KMS-11 (cell line): ENCODE data around the gene ADAM12.

Experiments
- H2AFZ ChIP-seq: fragments of 200-600 bp; sonication (generic); 2 replicates; pipeline ENCODE4 v1.6.1; 2016; ENCODE audit warnings: antibody characterized with exemption, mixed run types, low read depth
- H3K27ac ChIP-seq: fragments of 200-600 bp; sonication (generic); 2 replicates; pipeline ENCODE4 v1.6.1; 2016; ENCODE audit warnings: mild to moderate bottlenecking, mixed run types
- H3K27me3 ChIP-seq: fragments of 200-600 bp; sonication (generic); 2 replicates; pipeline ENCODE4 v1.6.1; 2017; ENCODE audit warnings: mild to moderate bottlenecking, low read depth, mixed run types, moderate library complexity; ENCODE audit not compliant: insufficient read depth
- H3K36me3 ChIP-seq: fragments of 200-600 bp; sonication (generic); 2 replicates; pipeline ENCODE4 v1.6.1; 2017; ENCODE audit warnings: mild to moderate bottlenecking, mixed run types; ENCODE audit not compliant: insufficient read depth
- H3K4me1 ChIP-seq: fragments of 200-600 bp; sonication (generic); 2 replicates; pipeline ENCODE4 v1.6.1; 2016; ENCODE audit warnings: mild to moderate bottlenecking, low read depth, mixed run types; ENCODE audit not compliant: poor library complexity, severe bottlenecking
- H3K4me2 ChIP-seq: fragments of 200-600 bp; sonication (generic); 2 replicates; pipeline ENCODE4 v1.7.0; 2016; ENCODE audit warnings: mild to moderate bottlenecking, mixed run types
- H3K4me3 ChIP-seq: fragments of 200-600 bp; sonication (generic); IDR thresholded peaks from 2 replicates; pipeline ENCODE4 v1.6.1; 2017; ENCODE audit warnings: low read depth, low read length, mixed read lengths; ENCODE audit not compliant: insufficient read depth
- H3K79me2 ChIP-seq: fragments of 200-600 bp; sonication (generic); 2 replicates; pipeline ENCODE4 v1.6.1; 2016; ENCODE audit warnings: low read depth, mixed run types; ENCODE audit not compliant: insufficient read depth
- H3K9ac ChIP-seq: fragments of 200-600 bp; sonication (generic); 2 replicates; pipeline ENCODE4 v1.6.1; 2016; ENCODE audit warnings: mild to moderate bottlenecking, mixed run types
- H4K20me1 ChIP-seq: fragments of 200-600 bp; sonication (generic); 2 replicates; pipeline ENCODE4 v1.6.1; 2016; ENCODE audit warnings: mild to moderate bottlenecking, mixed run types; ENCODE audit not compliant: insufficient read depth
- CTCF ChIP-seq: fragments of 200-600 bp; sonication (generic); conservative IDR thresholded peaks from 2 replicates; pipeline ENCODE4 v1.6.1; 2017; ENCODE audit warnings: low read depth, mild to moderate bottlenecking, antibody characterized with exemption, low read length, moderate library complexity, mixed read lengths

The ADAM12 gene

GRCh38 chr10:126336801-126337200 lies 51.5 kb downstream of the ADAM12 start:
- Histone ChIP-seq H3K9ac (no peak overlapping the region), H3K4me2 (no peak overlapping the region), H3K4me3 (no peak overlapping the region), H3K36me3 (no peaks in the 10 kb centered on the region), H3K27me3 (no peaks in the 10 kb centered on the region), H3K4me1 (no peaks in the 10 kb centered on the region), H3K27ac (no peak overlapping the region), H3K79me2 (no peaks in the 10 kb centered on the region), H4K20me1 (no peaks in the 10 kb centered on the region), H2AFZ (no peak overlapping the region)
- no peak for TF ChIP-seq CTCF

GRCh38 chr10:126334272-126334671 lies 54.0 kb downstream of the ADAM12 start:
- H3K9ac ChIP-seq: no peak overlapping the region
- no peaks in the 10 kb centered on the region for H3K79me2 ChIP-seq
- H3K4me2 ChIP-seq: no peak overlapping the region
- H3K4me1 ChIP-seq: no peaks in the 10 kb centered on the region
- no peak for TF ChIP-seq CTCF
- H3K36me3 ChIP-seq: no peaks in the 10 kb centered on the region
- no peak overlapping the region for H2AFZ ChIP-seq
- no peaks in the 10 kb centered on the region for H3K27me3 ChIP-seq
- no peak overlapping the region for H3K4me3 ChIP-seq
- H4K20me1 ChIP-seq: no peaks in the 10 kb centered on the region
- no peak overlapping the region for H3K27ac ChIP-seq

GRCh38 chr10:126332576-126332975 lies 55.7 kb downstream of the ADAM12 start:
- H3K9ac ChIP-seq: no peak overlapping the region
- no peaks in the 10 kb centered on the region for H4K20me1 ChIP-seq
- no peaks in the 10 kb centered on the region for H3K27me3 ChIP-seq
- no peak overlapping the region for H3K4me2 ChIP-seq
- no peak overlapping the region for H3K27ac ChIP-seq
- no peaks in the 10 kb centered on the region for H3K4me1 ChIP-seq
- no peak overlapping the region for H3K4me3 ChIP-seq
- H3K79me2 ChIP-seq: no peaks in the 10 kb centered on the region
- no peaks in the 10 kb centered on the region for H3K36me3 ChIP-seq
- no peak overlapping the region for H2AFZ ChIP-seq
- no peak for TF ChIP-seq CTCF

GRCh38 chr10:126331101-126331500 lies 57.2 kb downstream of the ADAM12 start:
- Histone ChIP-seq H3K36me3 (no peaks in the 10 kb centered on the region), H3K9ac (no peak overlapping the region), H3K79me2 (no peaks in the 10 kb centered on the region), H2AFZ (no peak overlapping the region), H3K4me1 (no peaks in the 10 kb centered on the region), H3K4me3 (no peak overlapping the region), H3K27ac (no peak overlapping the region), H3K27me3 (no peaks in the 10 kb centered on the region), H4K20me1 (no peaks in the 10 kb centered on the region), H3K4me2 (no peak overlapping the region)
- TF ChIP-seq CTCF: no peak
